ENCODE data around the gene GABRB3.
"Not testable (repeated sequence)": the region's sequence is repeated elsewhere in the genome, so short reads cannot be mapped to it uniquely, and the experiment has no call there.

The GABRB3 gene

DNA sequence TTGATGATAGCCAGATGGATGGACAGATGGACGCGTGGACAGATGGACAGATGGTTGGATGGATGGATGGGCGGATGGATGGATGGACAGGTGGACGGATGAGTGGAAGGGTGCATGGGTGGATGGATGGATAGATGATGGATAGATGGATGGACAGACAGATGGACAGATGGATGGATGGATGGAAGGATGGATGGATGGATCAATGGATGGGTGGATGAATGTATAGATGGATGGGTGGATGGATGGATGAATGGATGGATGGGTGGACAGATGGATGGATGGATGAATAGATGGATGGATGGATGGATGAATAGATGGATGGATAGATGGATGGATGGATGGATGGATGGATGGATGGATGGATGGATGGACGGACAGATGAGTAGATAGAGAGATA lies 40.9 kb downstream of the GABRB3 start:
- DNase-seq, result no peak

DNA sequence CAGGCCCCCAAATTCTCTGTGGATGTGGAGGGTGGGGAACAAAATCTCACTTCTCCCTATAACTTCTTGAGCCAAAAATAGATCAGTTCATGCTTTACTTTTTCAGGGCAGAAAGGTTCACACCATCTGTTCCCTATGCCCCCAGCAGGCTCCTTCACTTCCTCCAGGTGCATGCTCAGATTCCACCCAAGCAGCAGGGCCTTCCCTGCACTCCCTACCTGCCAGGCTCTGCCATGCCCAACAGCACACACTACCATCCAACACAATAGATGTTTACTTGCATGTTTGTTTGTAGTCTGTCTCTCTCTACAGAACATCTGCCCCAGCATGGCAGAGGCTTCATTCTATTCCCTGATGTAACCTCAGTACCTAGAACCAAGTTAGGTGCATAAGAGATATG lies 43.3 kb downstream of the GABRB3 start:
- no peak for DNase-seq

DNA sequence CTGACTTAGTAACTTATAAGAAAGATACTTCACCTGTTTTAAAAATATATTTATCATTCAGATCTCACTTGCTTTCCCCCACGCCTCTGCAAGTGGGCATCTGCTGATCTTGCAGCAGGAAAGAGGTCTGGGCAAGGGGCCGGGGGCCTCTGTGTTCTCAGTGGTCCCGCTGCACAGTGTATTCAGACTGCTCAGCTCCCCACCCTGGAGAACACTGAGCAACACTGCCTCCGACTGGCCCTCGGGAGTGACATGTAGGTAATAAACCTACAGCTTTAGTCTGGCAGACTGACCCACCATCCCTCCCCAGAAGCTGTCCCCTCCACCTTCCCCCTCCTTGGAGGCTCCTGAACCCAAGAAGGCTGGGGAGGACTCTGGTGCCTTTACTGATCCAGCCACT lies 43.8 kb downstream of the GABRB3 start:
- DNase-seq, result no peak

DNA sequence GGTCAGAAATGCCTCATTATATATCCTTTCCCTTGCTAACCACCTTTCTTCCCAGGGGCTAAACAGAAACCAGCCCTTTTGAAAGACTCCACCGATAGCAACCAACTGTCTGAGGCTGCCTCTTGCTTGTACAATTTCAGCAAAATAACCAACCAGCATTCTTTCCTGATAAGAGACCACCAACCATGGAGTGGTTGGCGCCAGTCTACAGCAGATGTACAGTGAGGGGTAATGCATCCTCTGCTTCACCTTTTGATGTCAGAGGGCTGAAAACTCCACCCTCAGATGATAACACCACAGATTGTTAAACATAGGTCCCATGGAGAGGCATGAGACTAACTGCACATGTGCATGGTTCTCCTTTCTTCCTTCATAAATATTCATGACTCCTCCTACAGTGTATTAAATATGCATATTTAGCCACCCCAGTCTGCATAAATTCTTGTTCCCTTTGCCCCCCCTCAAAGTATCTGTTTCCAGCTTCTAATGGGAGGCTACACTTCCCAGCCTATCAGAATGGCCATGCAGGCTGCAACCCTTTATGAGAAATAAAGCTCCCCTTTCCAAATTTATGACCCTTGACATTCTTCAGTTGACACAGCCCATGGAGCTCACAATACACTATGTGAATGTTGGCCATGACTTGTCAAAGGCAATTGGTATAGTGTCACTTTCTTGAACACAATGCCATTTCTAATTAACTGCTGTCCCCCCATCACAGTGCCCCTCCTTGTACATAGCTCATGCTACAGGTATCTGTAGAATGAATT lies 48.3 kb downstream of the GABRB3 start:
- DNase-seq, result no peak

DNA sequence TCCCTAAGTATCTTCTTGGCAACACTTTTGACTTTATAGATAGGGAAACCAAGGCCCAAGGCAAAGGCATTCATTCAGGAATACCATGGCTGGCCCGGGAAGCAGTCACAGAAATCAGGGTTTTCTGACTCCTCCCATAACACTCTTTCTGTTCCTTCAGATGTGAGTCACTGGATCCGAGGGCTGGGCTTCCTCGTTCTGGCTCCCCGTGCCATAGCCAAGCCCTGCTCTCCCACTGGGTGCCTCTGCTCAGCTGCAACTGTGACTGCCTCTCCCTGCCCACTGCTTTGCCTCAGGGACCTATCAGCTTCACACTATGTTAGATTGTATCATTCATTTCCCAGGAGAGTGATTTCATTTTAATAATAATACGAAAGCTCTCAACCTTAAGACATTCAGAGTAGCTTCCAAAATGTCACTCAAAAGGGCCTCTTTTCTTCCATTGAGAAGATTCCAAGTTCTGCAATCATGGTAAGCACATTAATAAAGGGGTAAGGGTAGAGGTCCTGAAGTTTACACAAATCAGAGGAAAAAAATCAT lies 50.2 kb downstream of the GABRB3 start:
- DNase-seq, result no peak

DNA sequence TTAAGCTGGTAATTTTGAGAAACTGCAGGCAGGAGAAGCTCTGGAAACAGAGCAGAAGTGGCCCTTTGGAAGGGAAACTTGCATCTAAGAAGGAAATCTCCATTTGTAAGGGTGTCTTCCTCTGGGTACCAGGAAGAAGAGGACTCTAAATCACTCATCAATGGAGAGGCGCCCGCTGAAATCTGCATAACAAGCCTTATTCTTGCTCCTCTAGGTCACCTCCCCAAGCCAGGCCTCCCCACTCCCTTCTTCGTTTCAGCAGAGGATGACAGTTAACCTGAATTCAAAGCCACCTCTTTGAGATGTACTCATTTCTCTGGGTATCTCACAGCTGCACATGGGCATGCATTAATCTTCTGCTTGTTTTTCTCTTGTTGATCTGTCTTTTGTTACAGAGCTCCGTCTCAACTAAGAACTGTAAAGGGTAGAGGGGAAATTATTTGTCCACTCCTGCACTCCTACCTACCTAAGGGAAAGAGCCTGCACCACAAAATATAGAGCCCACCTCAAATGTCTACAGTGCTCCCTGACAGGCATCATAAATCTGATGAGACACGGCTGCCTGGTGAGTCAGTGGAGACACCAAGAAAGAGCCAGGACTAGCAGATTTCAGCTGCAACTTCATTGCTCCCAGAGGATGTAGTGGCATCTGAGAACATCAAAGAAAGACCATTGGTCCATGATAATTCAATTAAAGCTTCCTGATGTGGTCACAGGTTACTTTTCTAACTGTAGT lies 51.5 kb downstream of the GABRB3 start:
- DNase-seq, result no peak

DNA sequence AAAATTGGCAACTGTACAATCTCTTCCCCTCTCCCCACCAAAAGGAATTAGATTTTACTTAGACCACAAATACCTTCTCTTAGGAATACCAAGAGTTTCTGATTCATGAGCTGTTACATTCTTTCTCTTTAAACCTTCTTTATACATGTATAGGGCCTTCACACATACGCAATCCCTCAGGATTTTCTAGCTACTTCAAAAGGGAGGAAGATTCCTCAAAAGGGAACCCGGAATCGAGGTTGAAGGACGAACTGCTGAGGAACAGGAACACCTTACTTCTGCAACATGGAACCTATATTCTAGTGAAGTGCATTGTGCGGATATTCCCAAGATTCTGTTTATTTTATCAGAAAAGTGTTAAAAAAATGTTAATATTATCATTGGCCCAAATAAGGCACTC lies 52.3 kb downstream of the GABRB3 start:
- no peak for DNase-seq

DNA sequence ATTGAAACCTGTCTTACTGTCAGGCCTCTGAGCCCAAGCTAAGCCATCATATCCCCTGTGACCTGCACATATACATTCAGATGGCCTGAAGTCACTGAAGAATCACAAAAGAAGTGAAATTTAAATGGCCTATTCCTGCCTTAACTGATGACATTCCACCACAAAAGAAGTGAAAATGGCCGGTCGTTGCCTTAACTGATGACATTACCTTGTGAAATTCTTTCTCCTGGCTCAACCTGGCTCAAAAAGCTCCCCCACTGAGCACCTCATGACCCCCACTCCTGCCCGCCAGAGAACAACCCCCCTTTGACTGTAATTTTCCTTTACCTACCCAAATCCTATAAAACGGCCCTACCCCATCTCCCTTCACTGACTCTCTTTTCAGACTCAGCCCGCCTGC lies 53.0 kb downstream of the GABRB3 start:
- DNase-seq, result not testable (repeated sequence)

DNA sequence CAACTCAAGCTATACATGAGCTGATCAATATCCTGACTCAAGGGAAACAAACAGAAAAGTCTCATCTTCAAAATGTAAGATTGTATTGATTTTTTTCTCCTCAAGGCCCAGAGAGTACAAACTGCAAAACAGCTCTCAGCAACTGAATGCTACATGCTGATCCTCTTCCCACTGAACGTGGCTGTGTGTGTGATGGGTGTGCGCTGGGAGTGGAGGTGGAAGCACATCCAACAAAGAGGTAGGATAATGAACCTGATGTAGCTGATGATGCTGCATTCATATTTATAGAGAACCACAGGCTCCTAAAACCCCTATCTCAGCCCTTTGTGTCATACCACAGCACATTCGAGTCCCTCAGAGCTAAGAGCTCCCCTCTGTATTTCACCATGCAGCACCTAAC lies 56.8 kb downstream of the GABRB3 start:
- no peak for DNase-seq

DNA sequence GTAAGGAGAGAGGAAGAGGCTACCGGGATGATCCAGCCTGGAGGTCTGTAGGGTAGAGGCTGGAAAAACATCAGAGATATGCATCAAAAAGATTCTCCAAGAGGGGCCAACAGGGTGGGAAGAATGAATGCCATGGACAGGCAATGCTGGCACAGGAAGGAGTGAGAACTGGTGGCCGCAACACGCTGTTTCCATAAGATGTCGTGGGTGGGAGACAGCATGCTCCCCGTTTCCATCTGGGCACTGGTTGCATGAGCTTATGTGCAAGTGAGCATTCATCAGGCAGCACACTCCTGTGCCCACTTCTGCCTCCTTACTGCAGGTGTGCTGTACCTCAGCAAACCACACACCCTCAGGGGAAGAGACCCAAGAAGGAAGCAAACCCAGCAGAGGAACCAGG lies 59.4 kb downstream of the GABRB3 start:
- DNase-seq, result no peak

DNA sequence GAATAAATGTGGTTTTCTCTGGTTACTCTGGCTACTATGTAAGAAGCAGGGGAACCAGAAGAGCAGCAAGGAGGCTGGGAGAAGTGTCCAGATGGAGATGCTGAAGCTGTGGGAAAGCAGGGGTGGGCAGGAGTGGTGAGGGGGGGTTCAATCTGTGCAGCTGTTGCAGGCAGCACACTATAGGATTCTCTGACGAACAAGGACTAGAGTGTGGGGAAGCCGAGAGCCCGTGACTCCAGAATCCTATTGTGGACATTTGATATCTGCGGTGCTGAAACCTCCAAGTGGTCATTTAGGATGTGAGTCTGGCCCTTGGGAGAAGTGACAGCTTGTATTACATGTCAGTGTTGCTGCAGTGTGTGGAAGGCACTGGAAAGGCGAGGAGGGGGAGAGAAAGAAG lies 60.5 kb downstream of the GABRB3 start:
- DNase-seq, result no peak

DNA sequence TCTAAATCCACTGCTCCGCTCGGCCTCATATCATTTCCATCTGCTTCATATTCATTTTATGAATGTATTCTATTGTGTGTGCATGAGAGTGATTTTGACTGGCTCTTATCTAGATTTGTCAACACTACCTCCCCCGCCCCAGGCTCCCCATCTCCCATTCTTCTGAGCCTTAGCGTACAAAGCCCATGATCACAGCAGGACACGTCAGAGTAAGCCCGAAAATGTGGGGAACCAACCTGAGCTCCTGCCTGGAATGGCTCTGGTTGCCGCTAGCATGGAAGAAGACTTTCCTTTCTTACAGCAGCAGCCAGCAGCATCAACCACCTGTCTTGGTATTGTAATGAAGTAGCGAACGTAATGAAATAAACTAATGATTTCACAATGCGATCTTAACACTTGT lies 61.4 kb downstream of the GABRB3 start:
- no peak for DNase-seq

DNA sequence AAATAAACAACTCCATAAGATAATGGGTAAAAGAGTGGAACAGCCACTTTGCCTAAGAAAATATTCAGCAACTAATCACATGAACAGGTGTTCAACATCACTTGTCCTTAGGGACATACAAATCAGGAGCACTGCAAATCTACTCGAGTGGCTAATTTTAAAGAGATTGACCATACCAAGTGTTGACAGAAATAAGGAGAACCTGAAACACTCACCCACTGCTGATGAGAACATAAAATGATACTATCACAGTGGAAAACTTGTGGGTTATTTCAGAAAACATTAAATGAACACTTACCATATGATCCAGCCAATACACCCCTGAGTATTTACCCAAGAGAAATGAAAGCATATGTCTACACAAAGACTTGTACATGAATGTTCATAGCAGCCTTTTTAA lies 70.5 kb downstream of the GABRB3 start:
- no peak for DNase-seq

DNA sequence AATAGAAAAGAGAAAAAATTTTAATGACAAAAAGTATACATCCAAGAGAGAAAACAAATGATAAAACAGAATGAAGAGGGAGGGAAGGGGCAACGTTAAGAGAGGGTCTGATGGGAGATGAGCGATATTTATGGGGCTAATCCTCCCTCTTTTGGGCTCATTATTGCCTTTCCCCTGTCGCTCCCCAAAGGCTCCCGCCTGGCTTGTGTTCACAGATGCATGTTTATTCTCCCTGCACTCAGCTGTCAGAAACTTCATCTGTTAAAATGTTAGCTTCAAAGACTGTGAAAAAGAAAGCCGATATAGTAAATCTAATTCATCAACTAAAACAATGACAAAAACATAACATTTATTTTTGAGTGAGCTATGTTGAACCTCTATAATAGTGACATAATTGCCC lies 74.3 kb downstream of the GABRB3 start:
- DNase-seq, result no peak

DNA sequence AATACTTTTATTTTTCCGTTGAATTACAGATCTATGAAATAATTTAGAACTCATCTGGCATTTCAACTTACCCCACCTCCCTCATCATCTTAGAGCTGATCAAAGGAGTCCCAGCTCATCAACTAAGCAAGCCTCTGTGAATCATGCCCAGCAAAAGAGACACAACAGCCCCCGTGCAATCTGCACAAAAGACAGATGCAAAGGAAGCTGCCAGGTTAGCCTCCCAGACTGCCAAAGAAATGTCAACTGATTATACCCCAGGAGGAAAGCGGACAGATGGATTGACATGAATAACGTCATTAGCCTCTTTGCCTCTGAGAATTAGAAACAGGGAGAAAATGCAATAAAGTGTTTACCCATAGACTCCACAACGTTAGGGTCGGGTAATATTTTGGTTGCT lies 75.0 kb downstream of the GABRB3 start:
- DNase-seq, result no peak

DNA sequence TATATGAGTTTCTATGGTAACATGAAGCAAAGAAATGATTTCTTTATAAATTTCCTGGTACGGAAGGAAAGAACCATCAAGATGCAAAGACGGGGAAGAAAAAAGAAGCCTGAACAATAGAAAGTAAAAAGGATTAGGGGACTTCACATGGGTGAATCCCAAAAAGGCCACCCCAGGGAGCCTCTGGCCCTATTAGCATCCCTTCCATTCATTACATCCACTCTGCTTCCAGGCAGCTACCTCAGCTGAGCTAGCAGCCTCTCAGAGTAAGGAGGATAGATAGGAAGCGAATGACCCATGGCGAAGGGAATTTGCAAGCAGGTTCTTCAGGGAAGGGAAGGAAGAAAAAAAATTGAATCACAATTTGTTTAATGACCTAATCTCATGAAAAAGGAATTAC lies 81.6 kb downstream of the GABRB3 start:
- DNase-seq, result no peak

DNA sequence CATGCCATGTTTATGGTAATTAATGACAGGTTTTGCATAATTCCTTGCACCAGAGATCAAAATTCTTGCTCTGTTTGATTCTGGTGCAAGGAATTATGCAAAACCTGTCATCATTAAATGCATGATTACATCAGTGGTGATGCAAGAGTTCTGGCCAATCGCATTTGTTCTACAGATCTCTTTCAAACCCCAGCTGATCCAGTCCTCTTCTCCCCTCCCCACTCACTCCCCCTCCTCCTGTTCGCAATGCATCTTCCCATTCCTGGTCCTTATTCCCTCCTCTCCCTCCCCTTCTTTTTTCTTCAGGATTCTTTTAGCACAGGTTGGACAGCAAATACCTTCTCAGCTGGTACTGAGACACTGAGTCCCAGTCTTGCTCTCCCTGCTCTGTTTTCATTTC lies 82.1 kb downstream of the GABRB3 start:
- no peak for DNase-seq

DNA sequence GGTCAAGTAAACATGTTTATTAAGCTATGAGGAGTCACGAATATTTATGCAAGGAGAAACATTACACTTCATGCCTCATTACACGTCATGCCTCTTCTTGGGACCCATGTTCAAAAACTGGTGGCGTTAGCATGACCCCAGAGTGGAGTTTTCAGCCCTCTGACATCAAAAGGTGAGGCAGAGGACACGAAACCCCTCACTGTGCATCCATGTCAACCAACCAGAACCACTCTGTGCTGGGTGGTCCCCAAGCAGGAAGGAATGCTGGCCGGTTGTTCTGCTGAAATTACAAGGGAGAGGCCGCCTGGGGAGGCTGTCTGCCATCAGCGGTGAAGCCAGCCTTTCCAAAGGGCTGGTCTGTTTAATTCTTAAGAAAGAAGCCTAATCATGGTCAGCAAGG lies 83.4 kb downstream of the GABRB3 start:
- DNase-seq, result no peak

DNA sequence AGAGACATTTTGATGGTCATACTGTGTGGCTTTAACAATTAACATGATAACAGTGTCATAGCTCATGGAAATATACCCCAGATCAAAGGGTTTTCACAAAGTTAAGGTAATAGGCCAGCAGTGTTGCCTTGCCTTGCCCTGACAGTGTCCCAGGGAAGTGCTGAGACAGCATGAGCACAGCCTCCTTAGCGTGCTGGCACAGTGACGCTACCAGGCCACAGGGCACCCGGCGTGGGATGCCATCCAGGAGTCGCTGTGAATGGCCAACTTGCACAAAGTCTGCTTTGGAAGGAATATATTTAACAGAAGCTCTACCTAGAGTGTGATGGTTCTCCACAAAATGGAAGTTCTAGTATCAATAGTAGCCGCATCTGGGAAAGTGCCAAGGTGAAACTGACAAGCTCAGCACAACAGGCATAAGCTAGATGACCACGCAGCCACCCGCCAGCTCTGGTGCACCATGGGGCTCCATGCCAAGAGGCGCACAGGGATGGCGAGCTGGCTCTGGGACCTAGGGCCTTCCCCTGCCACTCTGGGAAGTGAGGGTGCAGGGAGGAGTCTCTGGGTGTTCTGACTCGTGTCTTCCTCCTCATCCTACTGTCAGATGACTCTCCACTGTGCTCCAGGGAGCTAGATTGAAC lies 86.2 kb downstream of the GABRB3 start:
- no peak for DNase-seq

DNA sequence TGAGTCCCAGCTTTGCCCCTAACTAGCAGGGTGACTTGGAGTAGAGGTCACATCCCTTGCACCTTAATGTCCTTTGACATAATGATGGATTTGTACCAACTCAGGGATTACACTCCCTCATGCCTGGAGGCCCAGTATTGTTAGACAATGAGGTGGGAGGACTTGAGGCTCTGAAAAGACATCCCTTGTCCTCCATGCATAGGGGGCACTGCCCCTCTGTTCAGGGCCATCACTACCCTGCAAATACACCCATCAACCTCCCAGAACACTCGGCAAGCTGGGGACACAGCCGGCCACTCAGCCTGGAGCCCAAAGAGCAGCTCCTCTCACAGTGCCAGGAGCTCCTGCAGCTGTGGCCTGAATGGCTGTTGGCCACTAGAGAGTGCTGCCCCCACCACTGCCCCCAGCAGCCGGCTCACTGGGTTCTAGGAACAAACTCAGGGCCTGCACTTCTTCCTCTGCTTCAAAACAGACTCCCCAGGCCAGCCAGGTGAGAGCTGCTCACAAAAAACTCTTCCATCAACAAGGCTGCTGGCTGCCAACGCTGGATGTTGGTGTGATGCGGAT lies 90.2 kb downstream of the GABRB3 start:
- no peak for DNase-seq

DNA sequence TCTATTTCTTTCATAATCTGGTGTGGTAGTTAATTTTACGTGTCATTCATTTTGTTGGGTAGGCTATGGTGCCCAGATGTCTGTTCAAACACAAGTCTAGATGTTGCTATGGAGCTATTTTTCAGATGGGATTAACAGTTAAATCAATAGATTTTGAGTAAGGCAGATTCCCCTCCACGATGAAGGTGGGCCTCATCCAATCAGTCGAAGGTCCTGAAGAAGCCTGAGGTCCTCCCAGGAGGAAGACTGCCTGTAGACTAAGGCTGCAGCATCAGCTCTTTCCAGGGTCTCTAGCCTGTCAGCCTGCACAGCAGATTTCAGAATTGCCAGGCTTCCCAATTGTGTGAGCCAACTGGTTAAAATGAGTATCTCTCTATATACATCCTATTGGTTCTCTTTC lies 92.9 kb downstream of the GABRB3 start:
- DNase-seq, result no peak

DNA sequence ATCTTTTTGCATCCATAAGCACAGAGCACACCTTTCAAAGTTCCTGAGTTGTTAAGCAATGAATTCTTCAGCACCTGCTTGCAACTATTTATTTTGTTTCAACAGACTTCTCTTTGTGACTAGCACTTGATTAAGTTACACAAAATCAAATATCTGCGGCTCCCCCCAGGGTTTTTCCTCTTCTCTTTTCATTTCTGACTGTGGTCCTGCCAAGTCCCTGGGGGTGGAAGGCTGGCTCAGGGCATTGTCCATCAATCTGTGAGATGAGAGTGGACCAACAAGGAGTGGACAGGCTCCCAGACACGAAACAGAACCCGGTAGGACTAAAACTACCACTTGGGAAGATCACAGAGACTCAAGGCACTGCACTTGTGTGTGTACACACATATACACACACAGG lies 96.8 kb downstream of the GABRB3 start:
- no peak for DNase-seq

DNA sequence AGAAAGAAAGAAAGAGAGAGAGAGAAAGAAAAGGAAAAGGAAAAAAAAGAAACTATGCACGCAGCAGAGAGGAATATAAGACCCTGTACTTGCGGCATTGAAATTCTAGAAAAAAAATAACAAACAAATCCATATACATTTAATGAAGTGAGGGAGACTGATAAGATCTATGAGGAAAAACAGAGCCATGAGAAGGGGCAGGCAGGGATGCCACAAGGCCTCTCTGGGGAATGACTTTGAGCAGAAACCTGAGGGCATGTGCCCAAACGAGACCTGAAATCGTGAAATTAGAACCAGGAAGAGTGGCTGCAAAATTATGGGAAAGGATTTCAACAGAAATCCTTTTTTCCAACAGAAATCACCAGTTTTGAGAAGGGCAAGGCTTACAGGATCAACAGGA lies 98.4 kb downstream of the GABRB3 start:
- DNase-seq, result no peak

DNA sequence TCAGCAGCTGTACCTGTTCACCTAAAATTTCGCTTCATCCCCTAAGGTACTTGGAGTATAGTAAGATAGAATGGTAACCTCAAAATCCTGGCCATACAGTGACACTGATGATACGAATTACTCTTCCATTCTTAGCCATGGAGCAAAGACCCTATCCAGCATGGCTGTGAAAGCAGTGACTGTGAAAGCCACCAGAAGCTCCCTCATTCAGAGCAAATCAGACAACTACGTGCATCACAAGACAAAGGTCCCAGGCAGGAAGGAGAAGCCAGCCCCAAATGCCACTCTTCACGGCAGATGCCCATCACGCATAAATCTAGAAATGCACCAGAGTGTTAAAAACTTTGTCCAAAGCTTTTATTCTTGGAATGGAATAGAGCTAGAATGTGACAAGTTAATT lies 99.4 kb downstream of the GABRB3 start:
- no peak for DNase-seq

All from CD4-positive, alpha-beta T cell treated with Interleukin-15 for 1 hour (primary cell).